Measurements from ENCODE around the gene ASTN2.

DNA sequence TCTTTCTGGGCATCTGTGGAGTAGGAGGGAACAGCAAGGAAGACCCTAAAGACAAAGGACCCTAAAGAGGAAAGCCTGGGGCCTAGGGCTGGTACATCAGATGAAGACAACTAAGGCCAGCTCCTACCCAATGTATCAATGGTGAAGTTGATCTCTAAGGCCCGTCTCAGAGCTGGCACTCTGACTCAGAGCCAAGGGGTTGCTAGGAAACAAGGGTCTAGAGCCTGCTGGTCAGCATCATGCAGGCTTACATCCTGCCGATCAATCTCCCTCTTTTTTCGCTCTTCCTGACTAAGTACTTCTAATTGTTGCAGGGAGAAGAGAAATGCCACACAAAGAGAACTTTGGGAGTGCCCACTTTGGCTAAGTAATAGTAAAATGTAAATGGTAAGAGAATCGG, 701.6 kb downstream of the ASTN2 start:
- TF ChIP-seq, protein P1, sequence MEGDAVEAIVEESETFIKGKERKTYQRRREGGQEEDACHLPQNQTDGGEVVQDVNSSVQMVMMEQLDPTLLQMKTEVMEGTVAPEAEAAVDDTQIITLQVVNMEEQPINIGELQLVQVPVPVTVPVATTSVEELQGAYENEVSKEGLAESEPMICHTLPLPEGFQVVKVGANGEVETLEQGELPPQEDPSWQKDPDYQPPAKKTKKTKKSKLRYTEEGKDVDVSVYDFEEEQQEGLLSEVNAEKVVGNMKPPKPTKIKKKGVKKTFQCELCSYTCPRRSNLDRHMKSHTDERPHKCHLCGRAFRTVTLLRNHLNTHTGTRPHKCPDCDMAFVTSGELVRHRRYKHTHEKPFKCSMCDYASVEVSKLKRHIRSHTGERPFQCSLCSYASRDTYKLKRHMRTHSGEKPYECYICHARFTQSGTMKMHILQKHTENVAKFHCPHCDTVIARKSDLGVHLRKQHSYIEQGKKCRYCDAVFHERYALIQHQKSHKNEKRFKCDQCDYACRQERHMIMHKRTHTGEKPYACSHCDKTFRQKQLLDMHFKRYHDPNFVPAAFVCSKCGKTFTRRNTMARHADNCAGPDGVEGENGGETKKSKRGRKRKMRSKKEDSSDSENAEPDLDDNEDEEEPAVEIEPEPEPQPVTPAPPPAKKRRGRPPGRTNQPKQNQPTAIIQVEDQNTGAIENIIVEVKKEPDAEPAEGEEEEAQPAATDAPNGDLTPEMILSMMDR (IDR thresholded peaks at IDR 0.05), result no peak
- TF ChIP-seq POLR2A (IDR thresholded peaks at IDR 0.05), result no peak

All from Peyer's patch (tissue), 4 donors.